ENCODE data around the gene STARD6.

DNA sequence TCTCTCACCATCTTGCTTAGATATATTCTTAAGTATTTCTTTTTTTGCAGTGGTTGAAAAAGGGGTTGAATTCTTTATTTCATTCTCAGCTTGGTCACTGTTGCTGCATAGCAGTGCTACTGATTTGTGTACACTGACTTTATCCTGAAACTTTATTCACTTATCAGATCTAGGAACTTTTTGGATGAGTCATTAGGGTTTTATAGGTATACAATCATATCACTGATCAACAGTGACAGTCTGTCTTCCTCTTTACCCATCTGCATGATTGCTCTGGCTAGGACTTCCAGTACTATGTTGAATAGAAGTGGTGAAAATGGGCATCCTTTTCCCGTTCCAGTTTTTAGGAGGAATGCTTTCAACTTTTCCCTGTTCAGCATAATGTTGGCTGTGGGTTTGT is 6.5 kb downstream of the STARD6 start:
- TF ChIP-seq, protein P1, sequence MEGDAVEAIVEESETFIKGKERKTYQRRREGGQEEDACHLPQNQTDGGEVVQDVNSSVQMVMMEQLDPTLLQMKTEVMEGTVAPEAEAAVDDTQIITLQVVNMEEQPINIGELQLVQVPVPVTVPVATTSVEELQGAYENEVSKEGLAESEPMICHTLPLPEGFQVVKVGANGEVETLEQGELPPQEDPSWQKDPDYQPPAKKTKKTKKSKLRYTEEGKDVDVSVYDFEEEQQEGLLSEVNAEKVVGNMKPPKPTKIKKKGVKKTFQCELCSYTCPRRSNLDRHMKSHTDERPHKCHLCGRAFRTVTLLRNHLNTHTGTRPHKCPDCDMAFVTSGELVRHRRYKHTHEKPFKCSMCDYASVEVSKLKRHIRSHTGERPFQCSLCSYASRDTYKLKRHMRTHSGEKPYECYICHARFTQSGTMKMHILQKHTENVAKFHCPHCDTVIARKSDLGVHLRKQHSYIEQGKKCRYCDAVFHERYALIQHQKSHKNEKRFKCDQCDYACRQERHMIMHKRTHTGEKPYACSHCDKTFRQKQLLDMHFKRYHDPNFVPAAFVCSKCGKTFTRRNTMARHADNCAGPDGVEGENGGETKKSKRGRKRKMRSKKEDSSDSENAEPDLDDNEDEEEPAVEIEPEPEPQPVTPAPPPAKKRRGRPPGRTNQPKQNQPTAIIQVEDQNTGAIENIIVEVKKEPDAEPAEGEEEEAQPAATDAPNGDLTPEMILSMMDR (IDR thresholded peaks at IDR 0.05; ENCODE audit: borderline replicate concordance, extremely low read depth, low read length, poor library complexity, severe bottlenecking), result no peak
- TF ChIP-seq EZH2 (IDR thresholded peaks at IDR 0.05; ENCODE audit: borderline replicate concordance, low read depth, low read length, severe bottlenecking), result no peak
